GM21381 (cell line): ENCODE measurements around the gene MYL3.
"Not testable (repeated sequence)": the region's sequence is repeated elsewhere in the genome, so short reads cannot be mapped to it uniquely, and the experiment has no call there.

ENCODE experiments used
- ATAC-seq: cut with Tn5 transposase; IDR thresholded peaks from one replicate; pipeline ENCODE4 v1.9.1; 2021; ENCODE audit warnings: mild to moderate bottlenecking, moderate library complexity; ENCODE audit not compliant: unreplicated experiment

Gene MYL3

DNA sequence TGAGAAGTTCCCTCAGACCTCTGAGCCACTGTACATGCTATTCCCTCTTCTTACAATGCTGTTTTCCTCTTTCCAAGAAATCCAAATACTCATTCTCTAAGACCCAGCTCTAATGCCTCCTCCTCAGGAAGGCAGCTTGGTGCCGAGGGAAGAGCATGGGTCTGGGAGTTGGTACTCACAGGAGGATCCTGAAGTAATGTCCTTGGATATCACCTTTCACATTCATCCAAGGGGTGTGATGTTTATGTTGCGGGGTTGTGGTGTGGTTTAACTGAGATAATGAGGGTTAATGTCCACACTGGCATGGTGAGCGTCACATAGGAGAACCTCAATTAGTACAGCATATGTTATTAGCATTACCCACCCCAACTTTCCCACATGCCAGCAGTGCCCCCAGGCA lies 31.9 kb downstream of the MYL3 start:
- ATAC-seq: no peak

GRCh38 chr3:46830801-46831200 lies 32.4 kb downstream of the MYL3 start:
- no peak for ATAC-seq

GRCh38 chr3:46829699-46830208 lies 33.5 kb downstream of the MYL3 start:
- peak; percentile 89 for ATAC-seq

DNA sequence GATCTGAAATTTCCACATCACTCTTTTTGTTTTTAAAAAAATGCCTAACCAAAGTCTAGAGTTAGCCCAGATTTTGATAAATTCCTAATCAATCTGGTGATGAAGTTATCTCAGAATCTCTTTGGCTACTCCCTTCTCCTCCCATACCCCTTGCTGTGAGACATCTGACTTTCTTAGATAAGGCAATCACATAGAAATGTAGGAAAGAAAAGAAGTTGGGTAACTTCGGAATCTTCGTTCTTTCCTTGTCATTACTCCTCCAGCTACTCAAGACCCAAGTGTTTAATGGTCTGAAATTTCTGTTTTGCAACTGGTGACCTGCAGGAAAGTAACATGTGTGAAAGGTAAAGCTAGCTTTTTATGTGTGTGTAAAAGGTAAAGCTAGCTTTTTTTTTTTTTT lies 37.8 kb downstream of the MYL3 start:
- ATAC-seq: no peak

DNA sequence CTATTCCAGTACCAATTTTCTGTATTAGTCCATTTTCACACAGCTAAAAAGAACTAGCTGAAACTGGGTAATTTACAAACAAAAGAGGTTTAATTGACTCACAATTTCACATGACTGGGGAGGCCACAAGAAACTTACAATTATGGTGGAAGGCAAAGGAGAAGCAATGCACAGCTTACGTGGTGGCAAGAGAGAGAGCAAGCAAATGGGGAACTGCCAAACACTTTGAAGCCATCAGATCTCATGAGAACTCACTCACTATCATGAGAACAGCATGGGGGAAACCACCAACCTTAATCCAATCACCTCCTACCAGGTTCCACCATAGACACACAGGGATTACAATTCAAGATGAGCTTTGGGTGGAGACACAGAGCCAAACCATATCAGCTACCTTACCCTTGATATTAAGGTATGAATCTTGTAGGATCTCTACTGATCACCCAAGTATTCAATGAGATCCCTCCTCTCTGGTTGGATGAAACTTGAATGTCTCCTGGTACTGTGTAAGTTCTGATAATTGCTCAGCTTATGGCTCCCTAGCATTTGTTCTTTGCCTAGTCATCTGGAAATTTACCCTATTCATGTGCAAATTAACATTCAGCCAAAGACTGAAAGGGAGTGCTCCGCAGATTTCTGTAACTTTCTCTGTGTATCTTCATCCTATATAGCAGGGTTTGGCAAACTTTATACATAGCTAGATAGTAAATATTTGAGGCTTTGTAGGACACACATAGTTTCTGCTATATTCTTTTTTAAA lies 38.9 kb downstream of the MYL3 start:
- no peak for ATAC-seq

- not testable (repeated sequence) for ATAC-seq
Measured at GRCh38 chr3:46823314-46823713, 39.9 kb downstream of the MYL3 start.

GRCh38 chr3:46821553-46821952 lies 41.7 kb downstream of the MYL3 start:
- ATAC-seq: no peak

DNA sequence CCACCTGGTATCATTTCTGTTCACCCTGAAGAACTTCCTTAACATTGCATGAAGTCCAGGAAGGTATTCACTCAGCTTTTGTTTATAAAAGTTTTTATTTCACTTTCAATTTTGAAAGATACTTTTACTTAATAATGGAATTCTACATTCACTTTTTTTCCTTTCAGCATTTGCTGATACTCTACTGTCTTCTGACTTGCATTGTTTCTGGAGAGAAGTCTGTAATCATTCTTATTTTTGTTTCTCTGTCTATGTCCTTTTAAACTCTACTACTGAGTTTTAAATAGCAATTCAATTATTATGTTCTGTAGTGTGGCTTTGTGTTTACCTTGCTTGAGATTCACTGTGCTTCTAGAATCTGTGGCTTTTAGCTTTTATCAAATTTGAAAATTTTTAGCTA lies 42.4 kb downstream of the MYL3 start:
- no peak for ATAC-seq

DNA sequence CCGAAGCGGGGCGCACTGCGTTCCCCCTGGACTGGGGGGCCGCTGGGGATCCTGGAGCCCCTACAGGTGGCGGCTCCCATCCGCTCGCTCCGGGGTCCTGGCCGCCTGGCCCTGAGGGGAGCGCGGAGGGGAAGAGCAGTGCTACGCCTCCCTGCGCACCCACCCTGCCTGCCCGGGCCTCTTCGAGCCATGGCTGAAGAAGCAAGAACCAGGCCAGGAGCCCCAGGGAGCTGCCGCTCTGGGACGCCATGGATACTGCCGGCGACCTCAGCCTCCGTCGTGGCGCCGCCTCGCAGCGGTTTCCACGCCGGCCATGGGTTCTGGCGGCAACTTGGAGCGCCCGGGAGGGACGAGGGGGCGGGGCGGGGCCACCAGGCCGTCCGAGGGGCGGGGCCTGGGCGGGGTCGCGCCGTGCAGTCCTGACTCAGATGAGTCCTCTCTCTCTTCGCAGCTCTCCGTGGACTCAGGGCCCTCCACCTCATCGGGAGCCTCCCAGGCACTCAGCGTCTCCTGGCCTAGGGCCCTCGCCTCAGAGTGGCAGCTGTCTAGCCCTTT lies 50.9 kb downstream of the MYL3 start:
- no peak for ATAC-seq

GRCh38 chr3:46811615-46812236 lies 51.5 kb downstream of the MYL3 start:
- ATAC-seq: no peak

DNA sequence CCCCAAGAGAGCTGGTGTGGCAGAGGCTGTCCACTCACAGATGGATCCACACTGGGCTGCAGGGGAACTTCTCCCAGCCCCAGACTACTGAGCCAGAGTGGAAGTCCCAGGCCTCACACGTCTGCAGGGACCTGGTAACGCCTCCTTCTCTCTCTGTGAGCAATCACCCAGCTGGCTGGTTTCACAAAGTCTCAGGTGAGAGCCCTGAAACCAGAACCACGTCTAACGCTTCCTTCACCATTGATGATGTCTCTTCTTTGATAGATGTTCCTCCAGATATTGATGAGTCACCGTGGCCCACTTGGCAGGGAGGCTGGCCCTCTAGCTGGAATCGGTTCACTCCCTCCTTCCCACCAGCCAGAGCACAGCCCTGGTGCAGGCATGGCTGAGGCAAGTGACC lies 54.5 kb downstream of the MYL3 start:
- not testable (repeated sequence) for ATAC-seq
